Activated B cell treated with CpG ODN at 0.5 μM for 24 hours (primary cell): ENCODE measurements around the gene SIGLEC9. TPM values are rescaled to one million over a fixed set of nuclear protein-coding genes. Genes with fewer than 3 reads are reported as not detected.

ENCODE experiments used
- ATAC-seq: fragments of 200-7000 bp; cut with Tn5 transposase; one replicate; pipeline ENCODE4 v1.10.0; 2021; ENCODE audit warnings: low read depth, mild to moderate bottlenecking, moderate library complexity
- CTCF ChIA-PET: fragments of 350-600 bp; sonication (Branson Sonifier 250); formaldehyde crosslinking; loops from one replicate; lab custom pipeline; 2021; ENCODE audit warnings: antibody characterized with exemption; lab: Charles Lee
- POLR2A ChIA-PET: fragments of 350-600 bp; sonication (Branson Sonifier 250); formaldehyde crosslinking; loops from one replicate; lab custom pipeline; 2021; ENCODE audit warnings: antibody characterized with exemption; lab: Charles Lee
- DNase-seq: peaks from one replicate; pipeline ENCODE4 v3.0.0; 2022
- H3K27ac Mint-ChIP-seq: one replicate; pipeline ENCODE4 v1.8.0; 2020; ENCODE audit warnings: mixed read lengths
- H3K27me3 Mint-ChIP-seq: one replicate; pipeline ENCODE4 v1.8.0; 2021; ENCODE audit warnings: mixed read lengths
- H3K36me3 Mint-ChIP-seq: one replicate; pipeline ENCODE4 v1.8.0; 2021; ENCODE audit warnings: low read depth, mixed read lengths
- H3K4me1 Mint-ChIP-seq: one replicate; pipeline ENCODE4 v1.8.0; 2021; ENCODE audit warnings: mixed read lengths
- H3K4me3 Mint-ChIP-seq: one replicate; pipeline ENCODE4 v1.8.0; 2020; ENCODE audit warnings: mild to moderate bottlenecking, mixed read lengths
- H3K9me3 Mint-ChIP-seq: one replicate; pipeline ENCODE4 v1.8.0; 2020; ENCODE audit warnings: mixed read lengths
- intact Hi-C: fragments of 100-400 bp; cut with micrococcal nuclease; formaldehyde crosslinking; loops from one replicate; pipeline ENCODE4 v1.15.1; 2024
- total RNA-seq: library from RNA; stranded (reverse); gene quantifications from 2 replicates; pipeline ENCODE4 v1.2.3, GENCODE V29; 2022
- TF ChIP-seq, protein P1 (sequence below): fragments of 200-600 bp; IDR thresholded peaks from one replicate; pipeline ENCODE4 v1.8.0; 2022; ENCODE audit warnings: antibody characterized with exemption, mild to moderate bottlenecking

Gene SIGLEC9
- total RNA-seq, 1 donor from 2014 or later: 0.29 TPM

DNA sequence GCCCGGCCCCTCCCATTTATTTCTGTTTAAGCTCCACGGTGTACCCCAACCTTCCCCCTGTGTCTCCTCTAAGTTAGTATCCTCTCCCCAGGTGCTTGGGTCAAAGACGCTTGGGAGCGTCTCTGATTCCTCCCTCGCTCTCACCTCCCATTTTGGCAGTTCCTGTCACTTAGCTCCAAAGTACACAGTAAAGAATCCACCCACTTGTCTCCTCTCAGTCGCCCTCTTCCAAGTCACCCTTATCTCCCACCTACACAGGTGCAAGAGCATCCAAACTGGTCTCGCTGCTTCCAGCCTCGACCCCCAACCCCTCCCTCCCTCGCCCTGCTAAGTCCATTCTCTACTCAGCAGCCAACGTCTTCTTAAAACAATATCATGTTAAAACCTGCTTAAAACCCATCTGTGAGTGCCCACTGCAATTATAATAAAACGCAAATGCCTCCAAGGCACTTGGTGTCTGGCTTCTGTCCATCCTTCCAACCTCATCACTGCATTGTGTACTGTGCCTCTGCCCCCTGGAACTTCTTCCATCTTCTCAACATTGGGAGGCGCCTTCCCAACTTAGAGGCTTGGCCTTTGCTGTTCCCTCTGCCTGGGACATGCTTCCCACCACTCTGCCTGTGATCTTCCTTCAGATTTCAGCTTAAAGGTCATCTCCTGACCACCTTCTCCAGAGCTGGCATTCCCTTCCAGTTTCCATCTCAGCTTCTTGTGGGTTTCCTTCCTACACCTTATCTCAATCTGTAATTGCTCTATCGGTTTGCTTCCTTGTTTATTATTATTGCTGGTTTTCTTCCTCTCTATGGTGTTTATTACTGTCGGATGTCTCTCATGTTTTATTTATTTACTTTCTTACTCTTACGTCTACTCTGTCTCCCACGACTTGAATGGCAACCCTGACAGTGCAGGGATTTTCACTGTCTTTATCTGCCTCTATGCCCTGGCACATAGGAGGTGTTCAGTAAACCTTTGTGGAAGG lies 32.5 kb upstream of the SIGLEC9 start:
- DNase-seq: no peak
- Mint-ChIP-seq H3K36me3 (peaks cover 11% of the 10 kb centered on the region), H3K4me1 (no peaks in the 10 kb centered on the region), H3K27ac (no peak overlapping the region), H3K27me3 (no peaks in the 10 kb centered on the region), H3K9me3 (no peaks in the 10 kb centered on the region), H3K4me3 (no peak overlapping the region)
- TF ChIP-seq, protein P1, sequence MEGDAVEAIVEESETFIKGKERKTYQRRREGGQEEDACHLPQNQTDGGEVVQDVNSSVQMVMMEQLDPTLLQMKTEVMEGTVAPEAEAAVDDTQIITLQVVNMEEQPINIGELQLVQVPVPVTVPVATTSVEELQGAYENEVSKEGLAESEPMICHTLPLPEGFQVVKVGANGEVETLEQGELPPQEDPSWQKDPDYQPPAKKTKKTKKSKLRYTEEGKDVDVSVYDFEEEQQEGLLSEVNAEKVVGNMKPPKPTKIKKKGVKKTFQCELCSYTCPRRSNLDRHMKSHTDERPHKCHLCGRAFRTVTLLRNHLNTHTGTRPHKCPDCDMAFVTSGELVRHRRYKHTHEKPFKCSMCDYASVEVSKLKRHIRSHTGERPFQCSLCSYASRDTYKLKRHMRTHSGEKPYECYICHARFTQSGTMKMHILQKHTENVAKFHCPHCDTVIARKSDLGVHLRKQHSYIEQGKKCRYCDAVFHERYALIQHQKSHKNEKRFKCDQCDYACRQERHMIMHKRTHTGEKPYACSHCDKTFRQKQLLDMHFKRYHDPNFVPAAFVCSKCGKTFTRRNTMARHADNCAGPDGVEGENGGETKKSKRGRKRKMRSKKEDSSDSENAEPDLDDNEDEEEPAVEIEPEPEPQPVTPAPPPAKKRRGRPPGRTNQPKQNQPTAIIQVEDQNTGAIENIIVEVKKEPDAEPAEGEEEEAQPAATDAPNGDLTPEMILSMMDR: no peak
- ATAC-seq: no peak
- CTCF ChIA-PET: no interaction called here
- intact Hi-C loops: no loop called here
- POLR2A ChIA-PET: interaction anchor here (0.7 kb wide), 1 partner anchor 1055 kb away, joined by 4 read pairs; no protein-coding TSS in a partner anchor

DNA sequence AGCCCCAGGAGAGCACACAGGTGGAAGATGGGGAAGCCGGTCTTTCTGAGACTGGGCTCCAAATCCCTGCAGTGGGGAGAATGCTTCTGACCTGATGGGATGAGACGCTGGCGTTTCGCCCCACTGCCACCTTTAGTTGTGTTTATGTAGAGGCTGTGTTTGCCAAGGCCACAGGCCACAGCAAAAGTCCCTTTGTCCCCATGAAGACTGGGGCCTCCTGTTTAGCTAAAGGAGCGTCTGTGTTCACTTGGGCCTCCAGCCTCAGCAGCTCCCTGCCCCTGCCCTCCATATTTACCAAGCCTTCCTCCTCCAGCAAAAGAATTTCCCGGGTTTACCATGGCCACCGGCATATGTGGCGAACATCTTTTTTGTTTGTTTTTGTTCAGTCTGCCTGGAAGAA lies 31.6 kb upstream of the SIGLEC9 start:
- no peaks in the 10 kb centered on the region for H3K27me3 Mint-ChIP-seq
- POLR2A ChIA-PET: no interaction called here

DNA sequence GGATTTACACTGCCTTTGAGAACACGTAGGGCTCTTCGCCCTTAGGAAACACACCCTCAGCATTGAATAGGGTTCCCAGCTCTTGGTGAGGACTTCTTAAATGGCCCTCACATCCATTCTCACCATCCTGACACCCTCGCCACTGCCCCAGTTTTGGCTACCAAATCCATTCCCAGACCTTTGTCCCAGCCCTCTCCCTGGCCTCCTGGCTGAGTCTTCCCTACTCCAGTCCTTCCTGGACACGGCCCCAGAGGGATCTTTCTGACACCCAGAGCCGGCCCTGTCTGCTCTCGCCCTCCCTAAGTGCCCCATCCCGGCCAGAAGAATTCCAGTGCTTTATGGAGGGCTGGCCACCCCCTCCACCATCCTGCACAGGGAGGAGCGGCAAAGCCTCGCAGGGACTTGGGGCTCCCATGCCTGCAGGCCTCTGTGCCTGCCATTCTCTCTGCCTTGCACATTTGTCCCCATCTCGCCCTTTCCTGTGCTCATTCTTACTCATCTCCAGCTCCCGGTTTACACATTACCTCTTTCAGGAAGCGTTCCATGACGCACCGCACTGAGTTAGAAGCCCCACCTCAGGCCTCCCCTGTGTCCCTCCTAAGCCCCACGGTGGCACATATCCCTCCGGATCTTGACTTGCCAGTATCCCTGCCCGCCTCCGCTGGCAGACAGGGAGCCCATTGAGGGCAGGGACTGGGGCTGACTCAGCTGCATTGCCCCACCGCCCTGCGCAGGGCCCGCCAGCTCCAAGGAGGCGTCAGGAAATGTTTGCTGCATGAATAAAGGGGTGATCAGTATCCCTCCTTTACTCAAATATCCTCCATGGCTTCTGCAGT lies 31.0 kb upstream of the SIGLEC9 start:
- DNase-seq: no peak
- peaks cover 19% of the 10 kb centered on the region for H3K36me3 Mint-ChIP-seq
- H3K27me3 Mint-ChIP-seq: no peaks in the 10 kb centered on the region
- no peaks in the 10 kb centered on the region for H3K4me1 Mint-ChIP-seq
- intact Hi-C loops: no loop called here
- no peaks in the 10 kb centered on the region for H3K9me3 Mint-ChIP-seq
- CTCF ChIA-PET: no interaction called here
- TF ChIP-seq, protein P1: no peak
- POLR2A ChIA-PET: no interaction called here
- ATAC-seq: no peak
- H3K27ac Mint-ChIP-seq: no peak overlapping the region
- H3K4me3 Mint-ChIP-seq: no peak overlapping the region

More for the DNA sequence above, 31.6 kb upstream of the SIGLEC9 start:
- intact Hi-C loops: no loop called here
- CTCF ChIA-PET: no interaction called here
- H3K4me1 Mint-ChIP-seq: no peaks in the 10 kb centered on the region
- peaks cover 19% of the 10 kb centered on the region for H3K36me3 Mint-ChIP-seq
- DNase-seq: no peak
- H3K27ac Mint-ChIP-seq: no peak overlapping the region
- TF ChIP-seq, protein P1: no peak
- no peak for ATAC-seq
- H3K4me3 Mint-ChIP-seq: no peak overlapping the region
- no peaks in the 10 kb centered on the region for H3K9me3 Mint-ChIP-seq

DNA sequence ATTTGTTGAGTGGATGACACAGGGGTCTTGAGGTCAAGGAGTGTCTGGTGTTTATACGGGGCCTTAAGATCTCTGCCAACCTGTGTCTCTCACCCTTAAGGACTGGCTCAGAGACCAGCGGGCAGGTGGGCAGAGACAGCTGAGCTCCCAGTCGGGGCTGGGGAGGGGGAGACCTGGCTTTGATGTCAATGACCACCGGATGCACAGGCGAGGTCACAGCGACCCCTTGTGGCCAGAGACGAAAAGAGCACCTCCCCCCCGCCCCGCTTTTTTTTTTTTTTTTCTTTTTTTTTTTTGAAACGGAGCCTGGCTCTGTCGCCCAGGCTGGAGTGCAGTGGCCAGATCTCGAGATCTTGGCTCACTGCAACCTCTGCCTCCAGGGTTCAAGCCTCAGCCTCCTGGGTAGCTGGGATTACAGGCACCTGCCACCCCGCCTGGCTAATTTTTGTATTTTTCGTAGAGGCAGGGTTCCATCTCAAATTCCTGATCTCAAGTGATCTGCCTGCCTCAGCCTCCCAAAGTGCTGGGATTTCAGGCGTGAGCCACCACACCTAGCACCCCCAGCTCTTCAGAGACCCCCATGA lies 29.9 kb upstream of the SIGLEC9 start:
- H3K27me3 Mint-ChIP-seq: no peaks in the 10 kb centered on the region
- H3K27ac Mint-ChIP-seq: no peak overlapping the region
- no peak for ATAC-seq
- POLR2A ChIA-PET: interaction anchor here (0.6 to 0.7 kb wide), 2 partner anchors 14 to 25 kb away, joined by 7 to 8 read pairs; no protein-coding TSS in a partner anchor
- TF ChIP-seq, protein P1: no peak
- H3K9me3 Mint-ChIP-seq: no peaks in the 10 kb centered on the region
- DNase-seq: no peak
- intact Hi-C loops: no loop called here
- CTCF ChIA-PET: no interaction called here
- no peaks in the 10 kb centered on the region for H3K4me1 Mint-ChIP-seq
- H3K4me3 Mint-ChIP-seq: no peak overlapping the region
- H3K36me3 Mint-ChIP-seq: peaks cover 27% of the 10 kb centered on the region
